ENCODE data around the gene DNHD1.
"Not testable (repeated sequence)": the region's sequence is repeated elsewhere in the genome, so short reads cannot be mapped to it uniquely, and the experiment has no call there.

DNHD1 gene

DNA sequence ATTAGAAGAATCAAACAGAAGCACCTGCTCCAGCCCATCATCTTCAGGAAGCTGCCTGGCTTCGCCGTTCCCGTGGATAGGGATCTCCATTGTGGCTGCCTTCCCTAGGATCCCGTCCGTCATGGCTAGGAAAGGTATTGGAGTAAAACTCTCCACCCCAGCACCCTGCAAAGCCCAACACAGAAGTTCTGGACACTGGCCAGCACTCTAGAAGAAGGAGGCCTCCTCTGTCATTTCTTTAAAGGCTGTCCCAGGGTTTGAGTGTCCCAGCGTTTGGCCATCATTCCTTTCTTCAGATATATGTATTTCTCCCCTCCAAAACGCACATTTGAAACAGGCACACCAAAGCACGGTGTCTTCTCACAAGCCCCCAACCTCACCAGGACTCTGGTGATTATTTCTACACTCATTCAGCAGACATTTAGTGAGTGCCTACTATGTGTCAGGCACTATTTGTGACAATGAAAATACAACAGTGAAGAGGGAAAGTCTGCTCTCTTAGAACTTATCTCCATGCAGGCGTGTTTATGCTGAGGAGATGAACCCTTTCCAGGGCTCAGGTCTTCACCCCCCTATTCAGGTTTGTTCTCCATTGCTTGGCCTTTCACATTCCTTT, 16.7 kb upstream of the DNHD1 start:
- DNase-seq: no peak

DNA sequence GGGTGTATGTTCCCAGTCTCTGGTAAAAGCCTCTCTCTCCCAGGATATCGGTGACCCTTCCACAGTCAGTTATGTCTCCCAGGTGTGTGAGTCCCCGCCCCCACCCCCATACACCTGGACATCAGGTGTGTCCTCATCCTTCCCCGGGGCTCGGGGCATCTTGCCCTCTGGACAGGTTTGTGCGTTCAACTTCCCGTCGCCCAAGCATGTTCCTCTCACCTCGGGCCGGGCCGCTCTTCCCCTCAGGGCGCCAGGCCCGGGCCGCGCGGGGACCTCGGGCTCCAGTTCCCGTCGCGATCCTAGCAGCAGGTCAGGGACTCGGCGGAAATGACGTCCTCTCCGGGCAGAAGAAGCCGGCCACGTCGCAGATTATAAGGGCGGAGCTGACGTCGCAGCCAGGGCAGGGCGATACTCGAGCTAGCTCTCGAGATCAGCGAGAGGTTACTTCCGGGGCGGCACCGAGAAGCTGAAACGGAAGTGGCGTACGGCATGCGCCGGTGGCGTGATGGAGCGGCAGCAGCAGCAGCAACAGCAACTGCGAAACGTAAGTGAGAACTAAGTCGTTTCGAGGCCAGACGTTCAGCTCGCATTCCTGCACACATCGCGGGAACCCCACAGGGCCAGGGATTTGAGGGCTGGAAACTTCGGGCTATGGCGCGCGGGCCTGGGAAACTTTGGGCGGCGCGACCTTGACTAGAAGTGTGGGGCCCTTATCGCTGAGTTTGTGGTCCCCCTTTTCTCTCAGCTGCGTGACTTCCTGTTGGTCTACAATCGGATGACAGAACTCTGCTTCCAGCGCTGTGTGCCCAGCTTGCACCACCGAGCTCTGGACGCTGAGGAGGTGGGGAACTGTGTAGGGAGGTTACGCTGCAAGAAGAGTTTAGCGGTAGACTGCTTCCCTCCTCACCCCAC, 15.8 kb upstream of the DNHD1 start, which contains the start of the genes ARFIP2 and TIMM10B:
ARFIP2 (minus strand) TSS at position 320 of the 912 bp plus-strand sequence. CDS start 910 bp downstream, outside the sequence.
TIMM10B (plus strand) TSS at position 490 of the 912 bp plus-strand sequence; CDS start at position 506, 16 bp downstream.
- peak; percentile 94 for DNase-seq

DNA sequence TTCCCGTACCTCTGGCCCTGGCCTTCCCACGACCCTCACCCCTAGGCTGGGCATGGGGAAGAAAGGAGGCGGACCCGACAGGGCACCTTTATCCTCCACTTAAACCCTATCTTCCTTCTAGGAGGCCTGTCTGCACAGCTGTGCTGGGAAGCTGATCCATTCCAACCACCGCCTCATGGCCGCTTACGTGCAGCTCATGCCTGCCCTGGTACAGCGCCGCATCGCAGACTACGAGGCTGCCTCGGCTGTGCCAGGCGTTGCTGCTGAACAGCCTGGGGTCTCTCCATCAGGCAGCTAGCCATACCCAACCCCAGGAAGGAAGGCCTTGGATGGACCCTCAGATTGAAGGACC, 15.2 kb upstream of the DNHD1 start:
- DNase-seq: no peak

DNA sequence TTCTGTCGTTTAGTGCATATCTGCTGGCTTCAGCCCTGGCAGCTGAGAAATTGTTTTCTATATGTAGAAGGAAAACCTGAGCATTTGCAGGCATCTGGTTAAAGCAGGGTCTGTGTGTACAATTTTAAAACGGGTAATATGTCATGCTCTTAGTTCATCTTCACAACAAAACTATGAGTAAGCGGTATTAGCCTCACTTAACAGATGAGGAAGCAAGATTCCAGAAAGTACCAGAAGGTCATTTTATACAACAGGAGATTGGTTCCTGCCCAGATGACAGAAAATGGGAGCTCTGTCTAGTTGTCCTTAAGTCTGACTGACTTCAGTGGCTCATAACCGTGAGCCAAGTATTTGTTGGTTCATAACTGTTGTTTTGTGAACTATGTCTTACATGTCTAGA, 14.6 kb upstream of the DNHD1 start:
- DNase-seq: no peak

- no peak for DNase-seq
Observed at GRCh38 chr11:6483015-6483414, 14.1 kb upstream of the DNHD1 start.

DNA sequence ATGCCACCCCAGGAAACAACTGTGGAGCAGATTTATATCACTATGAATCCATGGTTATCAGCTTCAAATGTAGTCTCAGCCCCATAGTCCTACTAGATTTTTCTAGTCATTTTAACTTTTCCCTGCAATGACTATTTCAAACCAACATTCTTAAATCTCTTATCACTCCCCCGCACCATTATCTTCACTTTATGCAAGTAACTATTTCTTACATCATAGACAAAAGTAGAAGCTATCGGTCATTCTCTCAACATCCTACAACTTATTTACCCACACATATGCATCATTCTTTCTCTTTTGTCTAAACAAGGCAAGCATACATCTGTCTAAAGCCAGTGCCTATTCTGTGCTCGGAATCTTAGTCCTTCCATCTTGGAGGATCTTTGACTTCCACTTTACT, 11.4 kb upstream of the DNHD1 start:
- DNase-seq: no peak

- DNase-seq: no peak
Observed at GRCh38 chr11:6486256-6486655, 10.8 kb upstream of the DNHD1 start.

GRCh38 chr11:6486938-6487337, 10.1 kb upstream of the DNHD1 start:
- DNase-seq: no peak

DNA sequence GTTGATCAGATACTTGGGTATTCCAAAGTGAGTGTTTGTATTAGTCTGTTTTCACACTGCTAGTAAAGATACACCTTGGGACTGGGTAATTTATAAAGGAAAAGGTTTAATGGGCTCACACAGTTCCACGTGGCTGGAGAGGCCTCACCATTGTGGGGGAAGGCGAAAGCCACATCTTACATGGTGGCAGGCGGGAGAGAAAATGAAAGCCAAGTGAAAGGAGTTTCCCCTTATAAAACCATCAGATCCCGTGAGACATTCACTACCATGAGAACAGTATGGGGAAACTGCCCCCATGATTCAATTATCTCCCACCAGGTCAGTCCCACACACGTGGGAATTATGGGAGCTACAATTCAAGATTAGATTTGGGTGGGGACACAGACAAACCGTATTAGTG, 8.7 kb upstream of the DNHD1 start:
- no peak for DNase-seq

- DNase-seq: no peak
Observed at GRCh38 chr11:6488821-6489220, 8.3 kb upstream of the DNHD1 start.

DNA sequence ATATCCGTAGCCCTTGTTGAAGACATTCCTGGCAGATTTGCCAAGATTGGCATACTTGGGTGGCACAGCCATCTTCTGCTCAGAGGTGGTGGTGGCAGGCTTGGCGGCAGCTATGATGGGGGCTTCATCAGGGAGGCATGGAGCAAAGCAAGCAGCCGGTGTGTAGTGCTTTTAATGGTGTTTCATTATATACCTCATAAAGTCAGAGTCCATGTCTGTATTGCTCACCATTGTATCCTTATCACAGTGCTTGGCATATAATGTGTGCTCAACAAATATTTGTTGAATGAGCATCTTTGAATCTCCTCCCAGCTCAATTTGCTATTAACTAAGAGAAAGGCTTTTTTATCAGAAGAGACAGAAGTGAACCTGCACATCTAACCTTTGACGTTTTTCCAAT, 7.8 kb upstream of the DNHD1 start:
- no peak for DNase-seq

DNA sequence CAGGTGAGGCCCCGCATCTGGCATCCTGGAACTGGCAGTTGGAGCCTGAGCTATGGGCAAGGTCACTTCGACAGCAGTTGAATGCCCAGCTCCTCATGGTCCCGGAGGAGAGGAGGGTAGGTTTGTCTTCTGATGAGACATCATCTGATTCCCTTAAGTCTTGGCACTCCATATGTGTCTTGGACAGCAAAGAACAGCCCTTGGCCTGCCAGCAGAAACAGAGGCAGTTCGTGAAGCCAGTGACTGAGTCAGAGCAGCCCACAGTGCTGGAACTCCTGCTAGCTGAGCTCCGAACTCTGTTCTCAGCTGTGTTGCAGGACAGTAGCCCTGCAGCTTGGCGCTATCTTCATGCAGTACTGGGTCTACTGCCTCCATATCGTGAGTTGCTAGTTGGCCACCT, 1.0 kb downstream of the DNHD1 start:
- DNase-seq: no peak

- no peak for DNase-seq
Observed at GRCh38 chr11:6498544-6498943, 1.5 kb downstream of the DNHD1 start.

GRCh38 chr11:6502382-6502781, 5.3 kb downstream of the DNHD1 start:
- DNase-seq: no peak

GRCh38 chr11:6504166-6504565, 7.1 kb downstream of the DNHD1 start:
- DNase-seq: no peak

- DNase-seq: no peak
Observed at GRCh38 chr11:6505577-6506240, 8.6 kb downstream of the DNHD1 start.

DNA sequence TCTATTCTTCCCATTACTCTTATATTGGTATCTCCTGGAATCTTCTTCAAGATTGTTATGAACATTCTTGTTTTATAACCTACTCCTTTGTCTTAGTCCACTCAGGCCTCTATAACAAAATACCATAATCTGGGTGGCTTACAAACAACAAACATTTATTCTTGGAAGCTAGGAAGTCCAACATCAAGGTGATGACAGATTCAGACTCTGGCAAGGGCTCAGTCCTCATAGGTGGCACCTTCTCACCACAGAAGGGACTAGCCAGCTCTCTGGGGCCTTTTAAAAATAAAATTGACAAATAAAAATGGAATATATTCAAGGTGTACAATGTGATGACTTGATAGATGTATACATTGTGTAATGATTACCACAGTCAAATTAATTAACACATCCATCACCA, 19.8 kb downstream of the DNHD1 start:
- no peak for DNase-seq

GRCh38 chr11:6520265-6520664, 23.2 kb downstream of the DNHD1 start:
- no peak for DNase-seq

- DNase-seq: not testable (repeated sequence)
Observed at GRCh38 chr11:6521946-6522345, 24.9 kb downstream of the DNHD1 start.

- no peak for DNase-seq
Observed at GRCh38 chr11:6523253-6523652, 26.2 kb downstream of the DNHD1 start.

- DNase-seq: no peak
Observed at GRCh38 chr11:6526411-6527135, 29.5 kb downstream of the DNHD1 start.

GRCh38 chr11:6529266-6529665, 32.2 kb downstream of the DNHD1 start:
- no peak for DNase-seq

- no peak for DNase-seq
Observed at GRCh38 chr11:6530848-6531247, 33.8 kb downstream of the DNHD1 start.
